VCaP (cell line): Measurements from ENCODE around the gene ZBTB7A.

ENCODE experiments used
- H3K27ac ChIP-seq: fragments of 450-650 bp; 2 replicates; pipeline ENCODE4 v1.5.1; 2017
- TF ChIP-seq, protein P1 (sequence below): fragments of 450-650 bp; conservative IDR thresholded peaks from 2 replicates; pipeline ENCODE4 v1.5.1; 2017; ENCODE audit warnings: mild to moderate bottlenecking, moderate library complexity

ZBTB7A gene

DNA sequence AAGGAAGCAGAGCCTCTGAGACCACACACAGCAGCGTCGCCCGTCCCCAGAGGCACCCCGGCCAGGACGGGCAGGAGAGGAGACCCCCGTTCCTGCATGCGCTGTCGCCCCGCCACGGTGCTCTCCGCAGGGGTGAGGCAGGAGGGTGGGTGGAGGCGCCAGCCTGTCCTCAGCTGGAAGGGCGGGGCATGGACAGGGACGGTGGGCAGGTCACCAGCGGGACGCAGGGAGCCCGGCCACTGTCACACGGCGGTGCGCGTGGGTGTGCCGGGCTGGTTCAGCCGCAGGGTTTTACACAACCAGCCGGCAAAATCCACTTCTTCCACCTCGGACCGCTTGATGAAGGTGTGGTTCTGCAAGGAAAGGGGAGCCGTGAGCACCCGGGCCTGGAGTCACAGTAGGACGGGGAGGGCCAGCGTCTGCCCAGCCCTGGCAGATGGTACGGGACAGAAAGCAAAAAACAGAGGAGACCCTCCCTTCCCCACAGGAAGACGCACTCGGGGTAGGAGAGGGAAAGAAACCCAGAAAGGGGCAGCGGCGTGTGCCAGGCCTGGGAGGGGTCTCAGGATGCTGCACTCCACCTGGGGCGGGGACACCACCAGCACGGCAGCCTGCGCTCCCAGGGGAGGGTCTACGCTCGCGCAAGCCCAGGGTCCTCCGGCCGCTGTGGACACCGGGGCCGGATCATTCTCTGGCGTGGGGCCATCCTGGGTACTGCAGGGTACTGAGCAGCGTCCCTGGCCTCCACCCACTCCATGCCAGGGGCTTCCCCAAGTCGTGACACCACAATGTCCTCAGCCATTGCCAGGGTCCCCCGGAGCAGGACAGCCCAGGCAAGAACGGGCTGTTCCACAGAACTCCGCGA is 23.9 kb upstream of the ZBTB7A start:
- no peak overlapping the region for H3K27ac ChIP-seq
- TF ChIP-seq, protein P1, sequence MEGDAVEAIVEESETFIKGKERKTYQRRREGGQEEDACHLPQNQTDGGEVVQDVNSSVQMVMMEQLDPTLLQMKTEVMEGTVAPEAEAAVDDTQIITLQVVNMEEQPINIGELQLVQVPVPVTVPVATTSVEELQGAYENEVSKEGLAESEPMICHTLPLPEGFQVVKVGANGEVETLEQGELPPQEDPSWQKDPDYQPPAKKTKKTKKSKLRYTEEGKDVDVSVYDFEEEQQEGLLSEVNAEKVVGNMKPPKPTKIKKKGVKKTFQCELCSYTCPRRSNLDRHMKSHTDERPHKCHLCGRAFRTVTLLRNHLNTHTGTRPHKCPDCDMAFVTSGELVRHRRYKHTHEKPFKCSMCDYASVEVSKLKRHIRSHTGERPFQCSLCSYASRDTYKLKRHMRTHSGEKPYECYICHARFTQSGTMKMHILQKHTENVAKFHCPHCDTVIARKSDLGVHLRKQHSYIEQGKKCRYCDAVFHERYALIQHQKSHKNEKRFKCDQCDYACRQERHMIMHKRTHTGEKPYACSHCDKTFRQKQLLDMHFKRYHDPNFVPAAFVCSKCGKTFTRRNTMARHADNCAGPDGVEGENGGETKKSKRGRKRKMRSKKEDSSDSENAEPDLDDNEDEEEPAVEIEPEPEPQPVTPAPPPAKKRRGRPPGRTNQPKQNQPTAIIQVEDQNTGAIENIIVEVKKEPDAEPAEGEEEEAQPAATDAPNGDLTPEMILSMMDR = no peak

DNA sequence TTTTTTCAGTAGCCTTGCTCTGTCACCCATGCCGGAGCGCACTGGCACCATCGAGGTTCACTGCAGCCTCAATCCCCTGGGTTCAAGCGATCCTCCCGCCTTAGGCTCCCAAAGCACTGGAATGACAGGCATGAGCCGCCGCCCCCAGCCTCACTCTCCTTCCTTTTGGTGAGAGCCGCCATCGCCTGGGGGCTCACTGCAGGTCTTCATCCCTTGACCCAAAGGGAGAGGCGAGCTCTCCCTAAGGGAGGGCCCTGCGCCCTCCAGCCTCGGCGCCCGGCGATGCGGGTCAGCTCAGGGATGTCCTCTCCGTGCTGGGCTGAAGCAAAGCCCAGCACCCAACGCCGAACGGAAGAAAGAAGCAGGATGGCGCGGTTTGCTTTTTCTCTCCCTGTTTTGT is 23.2 kb upstream of the ZBTB7A start:
- no peak overlapping the region for H3K27ac ChIP-seq
- TF ChIP-seq, protein P1 = no peak

GRCh38 chr19:4089400-4089908 is 22.8 kb upstream of the ZBTB7A start:
- TF ChIP-seq, protein P1 = no peak
- no peak overlapping the region for H3K27ac ChIP-seq

DNA sequence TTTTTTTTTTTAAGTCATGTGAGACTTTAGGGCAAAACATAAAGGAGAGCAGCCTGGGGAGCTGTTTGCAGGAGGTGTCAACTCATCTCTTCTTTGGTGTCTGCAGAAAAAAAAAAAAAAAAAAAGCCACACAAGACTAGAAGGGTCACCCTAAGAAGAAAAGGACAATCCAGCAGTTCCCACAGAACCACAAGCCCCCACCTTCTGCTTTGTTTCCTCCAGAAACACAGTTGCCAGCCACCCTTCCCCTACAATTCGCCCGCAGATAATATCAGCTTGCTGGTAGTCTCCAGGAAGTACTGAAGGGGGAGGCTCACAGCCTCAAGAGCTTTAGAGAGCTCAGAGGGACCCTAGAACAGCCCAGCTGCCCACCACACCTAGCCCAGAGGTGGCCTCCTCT is 22.3 kb upstream of the ZBTB7A start:
- H3K27ac ChIP-seq = no peak overlapping the region
- TF ChIP-seq, protein P1 = no peak

DNA sequence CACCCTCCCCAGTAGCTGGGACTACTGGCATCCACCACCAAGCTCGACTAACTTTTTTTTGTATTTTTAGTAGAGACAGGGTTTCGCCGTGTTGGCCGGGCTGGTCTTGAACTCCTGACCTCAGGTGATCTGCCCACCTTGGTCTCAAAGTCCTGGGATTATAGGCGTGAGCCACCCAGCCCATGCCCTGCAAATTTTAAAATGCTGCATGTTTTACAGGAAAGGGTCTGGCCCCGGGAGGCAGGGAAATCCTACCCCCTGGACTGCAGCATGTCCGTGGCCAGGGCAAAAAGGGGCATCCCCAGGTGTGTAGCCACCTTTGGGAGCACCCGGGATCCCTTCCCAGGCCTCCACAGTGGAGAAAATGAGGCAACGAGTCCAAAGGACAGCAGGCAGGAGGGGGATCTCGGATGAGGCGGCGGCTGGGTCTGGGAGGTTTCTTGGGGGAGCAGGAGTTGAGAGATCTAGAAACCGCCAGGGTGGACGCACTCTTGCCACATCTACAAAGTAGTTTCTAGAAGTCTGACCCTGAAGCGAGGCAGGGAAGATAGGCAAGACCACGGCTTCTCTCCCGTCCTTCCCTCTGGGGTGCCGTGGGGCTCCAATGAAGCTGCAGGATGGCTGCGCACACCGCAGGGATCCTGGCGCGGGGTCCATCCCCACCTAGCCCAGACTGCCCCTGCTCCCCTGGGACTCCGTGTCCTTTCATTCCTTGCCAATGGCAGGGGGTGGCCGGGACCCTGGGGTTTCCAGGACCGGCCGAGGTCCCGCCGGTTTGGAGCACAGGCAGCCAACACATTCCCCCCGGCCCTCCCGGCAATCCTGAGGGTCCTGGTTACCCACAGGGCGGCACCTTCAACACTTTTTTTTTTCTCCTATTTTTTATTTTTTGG is 21.3 kb upstream of the ZBTB7A start:
- TF ChIP-seq, protein P1 = no peak
- H3K27ac ChIP-seq = no peak overlapping the region

- H3K27ac ChIP-seq = no peak overlapping the region
- TF ChIP-seq, protein P1 = no peak
Observed at GRCh38 chr19:4086411-4086867, 19.7 kb upstream of the ZBTB7A start.

DNA sequence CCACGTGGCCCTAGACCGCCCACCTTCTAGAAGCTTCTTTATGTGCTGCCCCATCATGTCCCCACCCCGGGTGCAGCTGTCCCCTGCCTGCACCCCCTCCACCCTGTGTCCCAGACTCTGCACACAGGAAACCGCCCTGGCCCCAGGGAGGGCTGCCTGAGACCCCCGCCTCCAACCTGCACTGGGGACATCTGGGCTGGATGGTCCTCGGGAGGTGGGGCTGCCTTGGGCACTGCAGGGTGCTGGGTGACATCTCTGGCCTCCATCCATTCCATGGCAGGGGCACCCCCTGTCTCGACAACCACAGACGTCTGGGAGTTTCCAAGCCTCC is 17.8 kb upstream of the ZBTB7A start:
- H3K27ac ChIP-seq = peak overlapping the region; percentile 75
- TF ChIP-seq, protein P1 = no peak
